ENCODE data around the gene GPR150. TPM values are rescaled to one million over a fixed set of nuclear protein-coding genes. Genes with fewer than 3 reads are reported as not detected.
"Not testable (repeated sequence)": the region's sequence is repeated elsewhere in the genome, so short reads cannot be mapped to it uniquely, and the experiment has no call there.

Gene GPR150
- total RNA-seq, 1 experiment from 2014 or later: not detected

DNA sequence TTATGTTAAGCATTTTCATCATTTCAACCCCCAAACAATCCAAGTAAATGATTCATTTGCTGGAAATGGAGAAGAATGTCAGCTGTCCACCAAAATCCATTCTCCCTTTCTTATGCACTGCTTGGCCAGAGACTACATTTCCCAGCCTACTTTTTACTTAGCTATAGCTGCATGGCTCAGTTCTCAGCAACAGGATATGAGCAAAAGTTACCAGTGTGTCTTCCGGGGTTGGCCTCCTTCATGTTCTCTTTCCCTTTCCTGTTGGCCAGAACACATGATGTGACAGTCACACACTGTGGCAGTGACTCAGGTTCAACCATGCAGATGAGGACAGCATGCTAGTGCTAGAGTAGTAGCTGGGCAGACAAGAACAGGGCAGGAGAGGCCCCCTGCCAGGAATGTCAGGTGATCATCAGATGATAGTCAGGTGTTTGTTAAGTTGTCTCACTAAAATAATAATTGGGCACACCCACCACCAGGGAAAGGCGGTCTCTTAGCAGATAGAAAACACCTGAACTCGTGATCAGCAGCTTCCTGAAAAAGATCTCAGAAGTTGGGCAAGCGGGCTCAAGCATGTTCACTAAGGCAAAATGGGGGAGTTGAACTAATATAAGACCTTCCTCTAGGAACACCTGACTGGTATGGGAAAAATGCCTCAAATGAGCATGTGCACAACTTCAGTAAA, 12.2 kb downstream of the GPR150 start:
- no peaks in the 10 kb centered on the region for H3K36me3 ChIP-seq
- no peak for DNase-seq
- H3K27me3 ChIP-seq: no peaks in the 10 kb centered on the region
- H3K9me3 ChIP-seq (replicated peaks): no peaks in the 10 kb centered on the region
- no peak overlapping the region for H3K27ac ChIP-seq
- no peak overlapping the region for H3K4me3 ChIP-seq
- peaks cover 10% of the 10 kb centered on the region; the same call in 1 of the 2 replicates for H3K4me1 ChIP-seq

DNA sequence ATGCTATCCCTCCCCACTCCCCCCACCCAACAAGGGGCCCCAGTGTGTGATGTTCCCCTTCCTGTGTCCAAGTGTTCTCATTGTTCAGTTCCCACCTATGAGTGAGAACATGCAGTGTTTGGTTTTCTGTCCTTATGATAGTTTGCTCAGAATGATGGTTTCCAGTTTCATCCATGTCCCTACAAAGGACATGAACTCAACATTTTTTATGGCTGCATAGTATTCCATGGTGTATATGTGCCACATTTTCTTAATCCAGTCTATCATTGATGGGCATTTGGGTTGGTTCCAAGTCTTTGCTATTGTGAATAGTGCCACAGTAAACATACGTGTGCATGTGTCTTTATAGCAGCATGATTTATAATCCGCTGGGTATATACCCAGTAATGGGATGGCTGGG, 13.1 kb downstream of the GPR150 start:
- H3K36me3 ChIP-seq; H3K27me3 ChIP-seq; H3K4me1 ChIP-seq; H3K27ac ChIP-seq; H3K9me3 ChIP-seq (replicated peaks); H3K4me3 ChIP-seq; DNase-seq: not testable (repeated sequence)

DNA sequence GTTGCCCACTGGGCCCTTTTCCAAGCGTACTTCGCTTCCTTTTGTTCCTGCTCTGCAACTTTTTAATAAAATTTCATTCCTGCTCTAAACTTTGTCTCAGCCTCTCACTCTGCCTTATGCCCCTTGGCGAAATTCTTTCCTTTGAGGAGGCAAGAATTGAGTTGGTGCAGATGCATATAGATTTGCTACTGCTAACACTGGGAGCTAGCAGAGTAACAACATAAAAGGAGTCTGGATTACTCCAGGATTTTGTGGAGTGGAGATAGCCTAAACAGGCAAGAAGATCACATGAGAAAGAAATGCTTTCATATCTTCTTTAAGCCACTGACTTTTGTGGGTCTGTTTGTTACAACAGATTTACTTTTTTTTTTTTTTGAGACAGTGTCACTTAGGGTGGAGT, 13.8 kb downstream of the GPR150 start:
- peaks cover 10% of the 10 kb centered on the region; the same call in 1 of the 2 replicates for H3K4me1 ChIP-seq
- no peaks in the 10 kb centered on the region for H3K9me3 ChIP-seq (replicated peaks)
- H3K27ac ChIP-seq: no peak overlapping the region
- H3K36me3 ChIP-seq: no peaks in the 10 kb centered on the region
- no peak for DNase-seq
- no peak overlapping the region for H3K4me3 ChIP-seq
- no peaks in the 10 kb centered on the region for H3K27me3 ChIP-seq

DNA sequence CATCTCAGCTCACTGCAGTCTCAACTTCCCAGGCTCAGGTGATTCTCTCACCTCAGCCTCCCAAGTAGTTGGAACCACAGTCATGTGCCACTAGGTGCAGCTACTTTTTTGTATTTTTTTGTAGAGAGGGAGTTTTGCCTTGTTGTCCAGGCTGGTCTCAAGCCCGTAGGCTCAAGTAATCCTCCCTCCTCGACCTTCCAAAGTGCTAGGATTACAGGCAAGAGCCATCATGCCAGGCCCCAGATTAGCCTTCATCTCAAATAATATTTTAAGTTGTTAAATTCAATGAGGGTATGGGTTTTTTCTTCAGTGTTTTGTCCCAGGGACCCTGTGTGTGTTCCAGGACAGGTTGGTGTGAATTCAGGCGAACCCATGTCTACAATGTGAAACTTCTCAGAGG, 14.2 kb downstream of the GPR150 start:
- no peaks in the 10 kb centered on the region for H3K27me3 ChIP-seq
- H3K27ac ChIP-seq: no peak overlapping the region
- no peaks in the 10 kb centered on the region for H3K9me3 ChIP-seq (replicated peaks)
- H3K4me3 ChIP-seq: no peak overlapping the region
- H3K36me3 ChIP-seq: no peaks in the 10 kb centered on the region
- DNase-seq: no peak
- H3K4me1 ChIP-seq: peaks cover 10% of the 10 kb centered on the region; the same call in 1 of the 2 replicates

DNA sequence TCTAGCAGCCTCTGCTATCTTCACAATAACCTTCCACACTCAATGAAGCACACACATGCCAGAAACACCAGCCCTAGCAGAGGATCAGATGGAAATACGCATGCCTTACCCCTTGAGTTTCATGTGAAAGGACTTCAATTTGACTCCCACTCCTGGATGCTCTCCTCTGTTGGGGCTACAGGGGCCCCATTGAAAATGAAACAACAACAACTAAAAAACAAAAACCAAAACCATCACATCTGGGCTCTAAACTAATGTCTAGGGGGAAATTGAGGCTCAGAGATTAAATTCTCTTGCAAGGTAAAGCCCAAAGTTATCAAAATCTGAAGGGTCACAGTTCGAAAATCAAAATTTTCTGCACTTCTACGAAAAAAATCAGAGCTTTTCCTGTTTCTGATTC, 18.7 kb downstream of the GPR150 start:
- no peaks in the 10 kb centered on the region; the same call in 1 of the 2 replicates for H3K27me3 ChIP-seq
- no peak for DNase-seq
- H3K4me3 ChIP-seq: no peak overlapping the region
- H3K4me1 ChIP-seq: peaks cover 5% of the 10 kb centered on the region; the same call in 1 of the 2 replicates
- no peaks in the 10 kb centered on the region for H3K9me3 ChIP-seq (replicated peaks)
- H3K36me3 ChIP-seq: no peaks in the 10 kb centered on the region
- H3K27ac ChIP-seq: no peak overlapping the region

DNA sequence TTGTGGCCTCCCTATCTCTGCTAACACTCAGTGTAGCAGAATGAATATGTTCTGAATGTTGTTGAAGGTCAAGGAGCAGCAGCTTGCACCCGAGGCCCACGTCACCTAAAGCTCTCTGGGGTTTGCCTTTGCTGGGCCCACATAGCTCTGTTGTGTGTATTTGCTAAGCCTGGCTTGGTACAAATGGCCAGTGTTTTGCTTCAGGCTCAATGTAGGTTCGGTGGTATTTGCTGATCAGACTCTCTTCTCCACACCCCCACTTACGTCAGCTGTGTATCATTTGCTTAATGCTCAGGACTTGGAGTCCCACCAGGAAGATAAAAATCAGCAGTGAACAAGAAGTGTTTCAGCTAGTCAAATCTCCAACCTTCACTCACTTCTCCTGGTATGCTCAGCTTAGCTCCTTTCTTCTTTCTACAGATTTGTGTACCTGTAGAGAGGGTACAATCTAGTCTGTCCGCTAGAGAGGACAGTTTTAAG, 21.9 kb downstream of the GPR150 start:
- Histone ChIP-seq H3K9me3 (replicated peaks) (no peaks in the 10 kb centered on the region), H3K4me3 (no peak overlapping the region), H3K4me1 (no peaks in the 10 kb centered on the region), H3K36me3 (no peaks in the 10 kb centered on the region), H3K27ac (no peak overlapping the region), H3K27me3 (no peaks in the 10 kb centered on the region; the same call in 1 of the 2 replicates)
- DNase-seq: no peak

DNA sequence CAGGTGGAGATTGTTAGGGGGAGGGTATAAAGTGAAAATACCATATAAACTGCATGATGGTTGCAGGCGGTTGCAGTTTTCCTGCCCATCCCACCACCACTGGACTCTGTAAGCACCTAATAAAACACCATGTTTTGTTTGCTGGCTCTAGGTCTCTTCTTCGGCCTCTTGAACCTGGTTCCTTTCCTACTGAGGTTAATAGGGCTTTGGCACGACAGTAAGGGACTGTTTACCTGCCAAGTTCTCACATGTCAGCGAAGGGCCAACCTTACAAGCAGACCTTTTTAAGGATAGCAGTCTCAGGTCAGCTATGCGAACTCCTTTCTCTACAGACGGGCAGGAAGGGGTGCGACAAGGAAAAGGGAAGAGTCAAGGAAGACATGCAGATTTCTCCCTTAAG, 23.3 kb downstream of the GPR150 start:
- DNase-seq: no peak

DNA sequence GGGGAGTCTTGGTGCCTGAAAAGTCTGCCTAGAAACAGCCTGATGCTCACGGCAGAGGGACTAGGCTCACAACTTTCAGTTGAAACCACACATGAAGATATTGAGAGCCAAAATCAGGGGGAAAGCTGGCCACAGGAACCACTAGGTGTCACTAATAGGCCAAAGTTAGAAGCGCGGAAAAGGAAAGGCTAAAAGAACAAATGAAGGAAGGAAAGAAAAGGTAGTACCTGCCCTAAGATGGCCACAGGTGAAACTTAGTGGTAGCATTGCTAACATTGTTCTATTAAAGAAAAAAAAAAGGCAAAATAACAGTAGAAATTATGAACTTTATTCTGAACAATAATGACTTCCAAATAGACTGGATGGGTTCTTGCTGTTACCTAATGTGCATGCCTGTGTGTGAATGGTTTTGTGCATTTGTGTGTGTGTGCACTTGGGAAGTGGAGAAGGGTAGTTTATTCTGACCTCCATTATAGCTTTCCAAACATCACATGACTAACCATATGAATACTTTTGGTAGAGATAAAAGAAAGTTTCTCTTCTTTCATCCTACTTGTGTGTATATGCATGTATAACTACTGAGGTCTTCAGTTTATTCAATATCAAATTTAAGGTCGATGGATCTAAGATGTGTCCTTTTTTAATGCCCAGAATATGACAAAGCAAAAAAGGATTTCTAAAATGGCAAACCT, 24.6 kb downstream of the GPR150 start:
- peak; percentile 45 to 77 for DNase-seq
- Histone ChIP-seq H3K4me3 (no peak overlapping the region), H3K4me1 (no peaks in the 10 kb centered on the region), H3K27me3 (no peaks in the 10 kb centered on the region; the same call in 1 of the 2 replicates), H3K27ac (no peak overlapping the region), H3K9me3 (replicated peaks) (no peaks in the 10 kb centered on the region), H3K36me3 (no peaks in the 10 kb centered on the region)

More for the DNA sequence above, 23.3 kb downstream of the GPR150 start:
- Histone ChIP-seq H3K27ac (no peak overlapping the region), H3K27me3 (no peaks in the 10 kb centered on the region; the same call in 1 of the 2 replicates), H3K36me3 (no peaks in the 10 kb centered on the region), H3K4me1 (no peaks in the 10 kb centered on the region), H3K9me3 (replicated peaks) (no peaks in the 10 kb centered on the region), H3K4me3 (no peak overlapping the region)

DNA sequence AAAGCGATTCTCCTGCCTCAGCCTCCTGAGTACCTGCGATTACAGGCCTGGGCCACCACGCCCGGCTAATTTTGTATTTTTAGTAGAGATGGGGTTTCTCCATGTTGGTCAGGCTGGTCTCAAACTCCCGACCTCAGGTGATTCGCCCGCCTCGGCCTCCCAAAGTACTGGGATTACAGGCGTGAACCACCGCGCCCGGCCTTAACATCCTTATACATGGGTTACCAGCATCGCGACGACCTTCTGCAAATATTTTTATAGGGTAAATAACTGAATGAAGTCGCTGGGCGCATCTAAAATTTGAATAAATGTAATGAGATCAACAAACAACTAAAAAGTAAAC, 26.3 kb downstream of the GPR150 start:
- not testable (repeated sequence) for H3K27ac ChIP-seq; DNase-seq; H3K9me3 ChIP-seq (replicated peaks); H3K4me1 ChIP-seq; H3K36me3 ChIP-seq; H3K27me3 ChIP-seq
- H3K4me3 ChIP-seq: peak overlapping the region; percentile 64; the same call in 1 of the 2 replicates

DNA sequence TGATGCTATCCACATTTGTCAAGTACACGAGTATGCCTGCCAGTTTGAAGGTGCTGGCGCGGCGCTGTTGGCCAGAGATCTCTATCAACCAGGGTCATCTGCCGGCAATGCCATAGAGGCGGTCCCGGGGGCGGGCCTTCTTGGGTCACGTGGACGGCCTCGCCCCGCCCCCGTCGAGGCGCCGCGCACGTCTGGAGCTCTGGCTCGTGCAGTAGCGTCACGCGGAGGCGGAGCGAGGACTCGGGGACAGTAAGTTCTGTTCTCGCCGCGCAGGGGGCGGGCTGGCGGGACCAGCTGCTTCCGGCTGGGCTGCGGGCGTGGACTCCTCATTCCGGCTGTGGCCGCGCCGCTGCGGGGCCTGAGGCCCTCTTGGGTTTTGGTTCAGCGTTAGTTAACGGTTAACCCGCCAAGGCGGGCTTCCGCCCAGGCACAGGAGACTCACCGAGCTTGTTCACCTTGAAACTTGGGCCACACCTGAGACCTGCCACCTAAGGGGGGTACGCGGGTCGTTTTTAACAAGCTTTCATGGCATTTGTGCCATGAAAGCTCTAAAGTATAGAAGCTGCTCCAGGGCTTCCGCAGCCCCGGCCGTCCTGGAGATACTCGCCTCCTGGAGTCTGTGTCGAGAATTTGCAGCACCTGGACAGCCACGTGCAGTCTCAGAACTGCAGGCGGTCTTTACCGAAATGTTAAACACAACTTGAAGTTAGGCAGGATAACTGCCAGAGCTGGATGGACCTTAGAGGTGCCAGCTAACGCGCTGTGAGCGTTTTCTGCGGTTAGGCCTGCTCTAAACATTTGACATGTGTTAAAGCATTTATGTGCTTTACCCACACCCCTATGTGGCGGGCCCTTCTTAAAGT, 26.9 kb downstream of the GPR150 start, which contains the start of gene RFESD:
RFESD (plus strand) TSS at position 209 of the 863 bp plus-strand sequence. CDS start 5,495 bp downstream, outside the sequence.
- no peaks in the 10 kb centered on the region for H3K27me3 ChIP-seq
- no peaks in the 10 kb centered on the region for H3K4me1 ChIP-seq
- no peaks in the 10 kb centered on the region for H3K9me3 ChIP-seq (replicated peaks)
- peak within 1 kb of the TSS; percentile 82 for H3K27ac ChIP-seq
- DNase-seq: peak; percentile 95 to 97
- H3K36me3 ChIP-seq: no peaks in the 10 kb centered on the region
- peak within 1 kb of the TSS; percentile 64 for H3K4me3 ChIP-seq

DNA sequence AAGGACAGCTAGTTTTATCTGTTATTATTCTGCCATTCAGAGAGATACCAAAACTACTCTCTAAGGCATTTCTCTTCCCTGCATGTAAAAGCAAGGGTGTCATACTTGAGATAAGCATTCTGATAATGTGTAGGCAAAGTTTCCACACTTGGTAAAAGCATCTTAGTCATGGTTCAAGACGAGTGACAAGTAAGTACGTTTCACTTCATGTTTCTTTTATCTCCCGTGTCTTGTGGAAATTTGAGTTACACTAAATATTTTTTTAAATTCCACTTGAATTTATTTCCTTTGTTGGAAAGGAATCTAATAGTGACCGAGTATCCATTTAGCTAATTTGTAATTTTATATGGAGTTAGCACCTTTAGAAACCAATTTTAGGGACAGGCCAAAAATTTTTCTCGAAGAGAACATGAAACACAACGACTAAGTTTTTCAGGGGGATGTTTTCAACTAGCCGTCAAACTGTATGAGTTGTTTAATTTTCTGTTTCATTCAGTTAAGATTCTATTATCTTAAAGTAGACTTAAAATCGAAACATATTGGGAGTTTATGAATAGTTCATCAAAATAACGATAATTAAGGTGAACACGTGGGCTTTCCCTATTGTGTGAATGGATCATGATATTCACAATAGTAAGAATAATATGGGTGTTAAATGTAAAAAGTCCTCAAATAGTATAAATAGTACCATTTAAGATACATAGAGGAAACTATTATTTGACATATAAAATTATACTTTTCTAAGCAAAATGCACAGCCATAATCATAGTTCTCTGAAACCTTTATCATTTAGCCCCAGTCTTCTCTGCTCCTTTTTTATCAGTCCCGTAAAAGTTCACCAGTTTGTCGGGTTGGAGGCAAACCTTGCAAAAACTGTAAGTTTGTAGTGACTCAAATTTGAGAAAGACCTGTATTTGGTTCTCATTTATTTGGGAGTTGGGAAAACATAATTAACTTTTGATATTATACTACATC, 28.3 kb downstream of the GPR150 start:
- H3K9me3 ChIP-seq (replicated peaks): no peaks in the 10 kb centered on the region
- peak overlapping the region; percentile 64 for H3K4me3 ChIP-seq
- H3K36me3 ChIP-seq: no peaks in the 10 kb centered on the region
- H3K4me1 ChIP-seq: no peaks in the 10 kb centered on the region
- H3K27me3 ChIP-seq: no peaks in the 10 kb centered on the region
- DNase-seq: no peak
- peak overlapping the region; percentile 82; the same call in 1 of the 2 replicates for H3K27ac ChIP-seq

DNA sequence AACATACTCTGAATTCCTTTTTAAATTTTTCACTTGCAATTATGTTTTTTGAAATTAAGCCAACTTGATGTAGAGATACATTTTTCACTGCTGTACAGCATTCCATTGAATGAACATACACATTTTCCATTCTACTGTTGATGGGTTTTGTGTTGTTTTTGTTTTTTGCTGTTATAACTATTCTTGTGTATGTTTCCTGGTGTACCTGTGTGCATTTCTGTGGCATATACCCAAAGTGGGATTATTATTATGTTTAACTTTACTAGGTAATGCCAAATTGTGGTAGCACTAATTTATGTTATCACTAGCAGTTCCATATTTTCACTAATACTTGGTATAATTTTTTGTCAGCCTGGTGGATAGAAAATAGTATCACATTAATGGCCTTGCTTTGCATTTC, 29.4 kb downstream of the GPR150 start:
- Histone ChIP-seq H3K36me3 (no peaks in the 10 kb centered on the region), H3K9me3 (replicated peaks) (no peaks in the 10 kb centered on the region), H3K4me3 (no peak overlapping the region), H3K27ac (no peak overlapping the region), H3K4me1 (no peaks in the 10 kb centered on the region), H3K27me3 (no peaks in the 10 kb centered on the region)
- no peak for DNase-seq

DNA sequence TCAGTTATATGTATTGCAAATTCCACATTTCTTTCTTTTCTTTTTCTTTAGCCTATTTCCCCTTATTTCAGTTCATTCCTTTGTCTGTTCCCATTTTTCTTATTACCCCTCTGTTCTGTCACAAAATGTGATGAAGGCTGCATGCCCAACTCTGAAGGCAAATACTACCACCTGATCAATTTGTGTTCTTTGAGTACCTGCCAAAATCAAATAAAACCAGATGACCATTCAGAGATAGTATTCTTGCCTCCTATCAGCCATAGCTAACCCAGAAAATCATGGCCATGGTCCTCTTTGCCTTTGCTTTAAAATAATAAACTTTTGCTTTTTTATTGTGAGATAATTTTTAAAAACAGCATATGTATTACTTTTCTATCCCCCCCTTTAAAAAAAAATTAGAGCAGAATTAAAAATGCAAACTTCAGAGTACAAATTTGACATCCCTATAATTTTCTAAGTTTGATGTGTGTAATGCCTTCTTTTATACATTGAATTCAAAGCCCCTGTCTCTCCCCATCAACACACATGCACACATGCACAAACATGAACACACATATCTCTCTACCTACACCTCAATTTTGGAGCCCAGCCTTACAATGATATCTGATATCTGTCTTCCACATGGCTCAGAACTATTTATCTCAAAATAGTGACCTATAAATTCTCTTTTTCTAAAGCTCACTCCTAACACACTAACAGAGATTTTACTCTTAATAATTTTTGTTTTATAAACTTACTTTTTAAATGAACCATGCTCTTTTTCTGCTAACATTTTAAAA, 30.1 kb downstream of the GPR150 start:
- Histone ChIP-seq H3K9me3 (replicated peaks) (no peaks in the 10 kb centered on the region), H3K27ac (no peak overlapping the region), H3K27me3 (no peaks in the 10 kb centered on the region), H3K4me3 (no peak overlapping the region), H3K4me1 (no peaks in the 10 kb centered on the region; the same call in 1 of the 2 replicates), H3K36me3 (no peaks in the 10 kb centered on the region)
- DNase-seq: no peak
